ENCODE results near the gene RALA.

DNA sequence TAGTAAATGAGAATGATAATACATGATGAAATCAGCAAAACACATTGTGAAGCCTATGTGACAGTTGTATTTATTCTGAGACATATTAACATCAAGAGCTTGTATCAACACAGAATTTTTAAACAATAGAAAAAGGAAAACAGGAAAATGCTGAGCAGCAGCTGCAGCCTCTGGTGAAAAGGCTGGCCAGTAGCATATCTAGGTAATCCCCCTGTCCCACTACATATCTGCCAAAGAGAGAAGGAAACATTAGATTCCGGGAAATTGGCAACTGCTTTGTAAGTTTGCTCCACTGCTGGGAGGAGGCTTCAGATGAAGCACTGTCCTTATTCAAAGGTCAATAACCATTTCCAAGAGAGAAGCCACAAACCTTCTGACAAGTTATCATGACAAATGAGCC is 89.4 kb downstream of the RALA start:
- TF ChIP-seq POLR2A (IDR thresholded peaks at IDR 0.05; ENCODE audit: insufficient read depth in 1 of 2, low read depth in 2 of 2, low read length in 2 of 2), result no peak
- TF ChIP-seq MYC (CRISPR knock-in tag; IDR thresholded peaks at IDR 0.05; ENCODE audit: borderline replicate concordance), result no peak
- TF ChIP-seq TGIF2 (CRISPR knock-in tag; IDR thresholded peaks at IDR 0.05), result no peak
- TF ChIP-seq TOE1 (CRISPR knock-in tag; IDR thresholded peaks at IDR 0.05), result no peak
- no peak for TF ChIP-seq RAD51 (IDR thresholded peaks at IDR 0.05; ENCODE audit: borderline replicate concordance)
- no peak for TF ChIP-seq SUZ12 (IDR thresholded peaks at IDR 0.05; ENCODE audit: low read depth, low read length)
- no peak for TF ChIP-seq SAP130 (CRISPR knock-in tag; IDR thresholded peaks at IDR 0.05; ENCODE audit: low read depth)
- no peak for TF ChIP-seq ZSCAN31 (CRISPR knock-in tag; IDR thresholded peaks at IDR 0.05; ENCODE audit: low read depth)
- TF ChIP-seq, protein P1, sequence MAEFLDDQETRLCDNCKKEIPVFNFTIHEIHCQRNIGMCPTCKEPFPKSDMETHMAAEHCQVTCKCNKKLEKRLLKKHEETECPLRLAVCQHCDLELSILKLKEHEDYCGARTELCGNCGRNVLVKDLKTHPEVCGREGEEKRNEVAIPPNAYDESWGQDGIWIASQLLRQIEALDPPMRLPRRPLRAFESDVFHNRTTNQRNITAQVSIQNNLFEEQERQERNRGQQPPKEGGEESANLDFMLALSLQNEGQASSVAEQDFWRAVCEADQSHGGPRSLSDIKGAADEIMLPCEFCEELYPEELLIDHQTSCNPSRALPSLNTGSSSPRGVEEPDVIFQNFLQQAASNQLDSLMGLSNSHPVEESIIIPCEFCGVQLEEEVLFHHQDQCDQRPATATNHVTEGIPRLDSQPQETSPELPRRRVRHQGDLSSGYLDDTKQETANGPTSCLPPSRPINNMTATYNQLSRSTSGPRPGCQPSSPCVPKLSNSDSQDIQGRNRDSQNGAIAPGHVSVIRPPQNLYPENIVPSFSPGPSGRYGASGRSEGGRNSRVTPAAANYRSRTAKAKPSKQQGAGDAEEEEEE (CRISPR knock-in tag; IDR thresholded peaks at IDR 0.05; ENCODE audit: borderline replicate concordance), result no peak
- TF ChIP-seq TBP (CRISPR knock-in tag; IDR thresholded peaks at IDR 0.05), result no peak
- TF ChIP-seq, protein P2, sequence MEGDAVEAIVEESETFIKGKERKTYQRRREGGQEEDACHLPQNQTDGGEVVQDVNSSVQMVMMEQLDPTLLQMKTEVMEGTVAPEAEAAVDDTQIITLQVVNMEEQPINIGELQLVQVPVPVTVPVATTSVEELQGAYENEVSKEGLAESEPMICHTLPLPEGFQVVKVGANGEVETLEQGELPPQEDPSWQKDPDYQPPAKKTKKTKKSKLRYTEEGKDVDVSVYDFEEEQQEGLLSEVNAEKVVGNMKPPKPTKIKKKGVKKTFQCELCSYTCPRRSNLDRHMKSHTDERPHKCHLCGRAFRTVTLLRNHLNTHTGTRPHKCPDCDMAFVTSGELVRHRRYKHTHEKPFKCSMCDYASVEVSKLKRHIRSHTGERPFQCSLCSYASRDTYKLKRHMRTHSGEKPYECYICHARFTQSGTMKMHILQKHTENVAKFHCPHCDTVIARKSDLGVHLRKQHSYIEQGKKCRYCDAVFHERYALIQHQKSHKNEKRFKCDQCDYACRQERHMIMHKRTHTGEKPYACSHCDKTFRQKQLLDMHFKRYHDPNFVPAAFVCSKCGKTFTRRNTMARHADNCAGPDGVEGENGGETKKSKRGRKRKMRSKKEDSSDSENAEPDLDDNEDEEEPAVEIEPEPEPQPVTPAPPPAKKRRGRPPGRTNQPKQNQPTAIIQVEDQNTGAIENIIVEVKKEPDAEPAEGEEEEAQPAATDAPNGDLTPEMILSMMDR (CRISPR knock-in tag; IDR thresholded peaks at IDR 0.05), result no peak
- no peak for TF ChIP-seq ZNF678 (CRISPR knock-in tag; IDR thresholded peaks at IDR 0.05)
